ENCODE measurements around the gene MRPS33. TPM values are rescaled to one million over a fixed set of nuclear protein-coding genes. Genes with fewer than 3 reads are reported as not detected.

MRPS33 gene
- total and polyA plus RNA-seq, 2 of the 8 experiments (the other 6 are each of a cell fraction or from before 2014, with no cell fraction given): 22.9 to 62.6 TPM

DNA sequence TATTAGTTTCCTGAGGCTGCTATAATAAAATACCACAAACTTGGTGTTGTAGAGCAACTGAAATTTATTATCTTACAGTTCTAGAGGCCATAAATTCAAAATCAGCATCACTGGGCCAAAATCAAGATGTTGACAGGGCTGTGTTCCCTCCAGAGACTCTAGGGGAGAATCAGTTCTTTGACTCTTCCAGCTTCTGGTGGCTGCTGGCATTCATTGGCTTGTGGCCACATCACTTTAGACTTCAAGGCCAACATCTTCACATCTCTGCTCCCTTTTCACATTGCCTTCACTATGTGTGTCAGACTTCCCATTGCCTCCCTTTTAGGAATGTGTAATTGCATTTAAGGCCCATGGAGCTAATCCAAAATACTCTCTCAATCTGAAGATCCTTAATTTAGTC, 1.6 kb upstream of the MRPS33 start (continued):
- TF ChIP-seq, protein P1, sequence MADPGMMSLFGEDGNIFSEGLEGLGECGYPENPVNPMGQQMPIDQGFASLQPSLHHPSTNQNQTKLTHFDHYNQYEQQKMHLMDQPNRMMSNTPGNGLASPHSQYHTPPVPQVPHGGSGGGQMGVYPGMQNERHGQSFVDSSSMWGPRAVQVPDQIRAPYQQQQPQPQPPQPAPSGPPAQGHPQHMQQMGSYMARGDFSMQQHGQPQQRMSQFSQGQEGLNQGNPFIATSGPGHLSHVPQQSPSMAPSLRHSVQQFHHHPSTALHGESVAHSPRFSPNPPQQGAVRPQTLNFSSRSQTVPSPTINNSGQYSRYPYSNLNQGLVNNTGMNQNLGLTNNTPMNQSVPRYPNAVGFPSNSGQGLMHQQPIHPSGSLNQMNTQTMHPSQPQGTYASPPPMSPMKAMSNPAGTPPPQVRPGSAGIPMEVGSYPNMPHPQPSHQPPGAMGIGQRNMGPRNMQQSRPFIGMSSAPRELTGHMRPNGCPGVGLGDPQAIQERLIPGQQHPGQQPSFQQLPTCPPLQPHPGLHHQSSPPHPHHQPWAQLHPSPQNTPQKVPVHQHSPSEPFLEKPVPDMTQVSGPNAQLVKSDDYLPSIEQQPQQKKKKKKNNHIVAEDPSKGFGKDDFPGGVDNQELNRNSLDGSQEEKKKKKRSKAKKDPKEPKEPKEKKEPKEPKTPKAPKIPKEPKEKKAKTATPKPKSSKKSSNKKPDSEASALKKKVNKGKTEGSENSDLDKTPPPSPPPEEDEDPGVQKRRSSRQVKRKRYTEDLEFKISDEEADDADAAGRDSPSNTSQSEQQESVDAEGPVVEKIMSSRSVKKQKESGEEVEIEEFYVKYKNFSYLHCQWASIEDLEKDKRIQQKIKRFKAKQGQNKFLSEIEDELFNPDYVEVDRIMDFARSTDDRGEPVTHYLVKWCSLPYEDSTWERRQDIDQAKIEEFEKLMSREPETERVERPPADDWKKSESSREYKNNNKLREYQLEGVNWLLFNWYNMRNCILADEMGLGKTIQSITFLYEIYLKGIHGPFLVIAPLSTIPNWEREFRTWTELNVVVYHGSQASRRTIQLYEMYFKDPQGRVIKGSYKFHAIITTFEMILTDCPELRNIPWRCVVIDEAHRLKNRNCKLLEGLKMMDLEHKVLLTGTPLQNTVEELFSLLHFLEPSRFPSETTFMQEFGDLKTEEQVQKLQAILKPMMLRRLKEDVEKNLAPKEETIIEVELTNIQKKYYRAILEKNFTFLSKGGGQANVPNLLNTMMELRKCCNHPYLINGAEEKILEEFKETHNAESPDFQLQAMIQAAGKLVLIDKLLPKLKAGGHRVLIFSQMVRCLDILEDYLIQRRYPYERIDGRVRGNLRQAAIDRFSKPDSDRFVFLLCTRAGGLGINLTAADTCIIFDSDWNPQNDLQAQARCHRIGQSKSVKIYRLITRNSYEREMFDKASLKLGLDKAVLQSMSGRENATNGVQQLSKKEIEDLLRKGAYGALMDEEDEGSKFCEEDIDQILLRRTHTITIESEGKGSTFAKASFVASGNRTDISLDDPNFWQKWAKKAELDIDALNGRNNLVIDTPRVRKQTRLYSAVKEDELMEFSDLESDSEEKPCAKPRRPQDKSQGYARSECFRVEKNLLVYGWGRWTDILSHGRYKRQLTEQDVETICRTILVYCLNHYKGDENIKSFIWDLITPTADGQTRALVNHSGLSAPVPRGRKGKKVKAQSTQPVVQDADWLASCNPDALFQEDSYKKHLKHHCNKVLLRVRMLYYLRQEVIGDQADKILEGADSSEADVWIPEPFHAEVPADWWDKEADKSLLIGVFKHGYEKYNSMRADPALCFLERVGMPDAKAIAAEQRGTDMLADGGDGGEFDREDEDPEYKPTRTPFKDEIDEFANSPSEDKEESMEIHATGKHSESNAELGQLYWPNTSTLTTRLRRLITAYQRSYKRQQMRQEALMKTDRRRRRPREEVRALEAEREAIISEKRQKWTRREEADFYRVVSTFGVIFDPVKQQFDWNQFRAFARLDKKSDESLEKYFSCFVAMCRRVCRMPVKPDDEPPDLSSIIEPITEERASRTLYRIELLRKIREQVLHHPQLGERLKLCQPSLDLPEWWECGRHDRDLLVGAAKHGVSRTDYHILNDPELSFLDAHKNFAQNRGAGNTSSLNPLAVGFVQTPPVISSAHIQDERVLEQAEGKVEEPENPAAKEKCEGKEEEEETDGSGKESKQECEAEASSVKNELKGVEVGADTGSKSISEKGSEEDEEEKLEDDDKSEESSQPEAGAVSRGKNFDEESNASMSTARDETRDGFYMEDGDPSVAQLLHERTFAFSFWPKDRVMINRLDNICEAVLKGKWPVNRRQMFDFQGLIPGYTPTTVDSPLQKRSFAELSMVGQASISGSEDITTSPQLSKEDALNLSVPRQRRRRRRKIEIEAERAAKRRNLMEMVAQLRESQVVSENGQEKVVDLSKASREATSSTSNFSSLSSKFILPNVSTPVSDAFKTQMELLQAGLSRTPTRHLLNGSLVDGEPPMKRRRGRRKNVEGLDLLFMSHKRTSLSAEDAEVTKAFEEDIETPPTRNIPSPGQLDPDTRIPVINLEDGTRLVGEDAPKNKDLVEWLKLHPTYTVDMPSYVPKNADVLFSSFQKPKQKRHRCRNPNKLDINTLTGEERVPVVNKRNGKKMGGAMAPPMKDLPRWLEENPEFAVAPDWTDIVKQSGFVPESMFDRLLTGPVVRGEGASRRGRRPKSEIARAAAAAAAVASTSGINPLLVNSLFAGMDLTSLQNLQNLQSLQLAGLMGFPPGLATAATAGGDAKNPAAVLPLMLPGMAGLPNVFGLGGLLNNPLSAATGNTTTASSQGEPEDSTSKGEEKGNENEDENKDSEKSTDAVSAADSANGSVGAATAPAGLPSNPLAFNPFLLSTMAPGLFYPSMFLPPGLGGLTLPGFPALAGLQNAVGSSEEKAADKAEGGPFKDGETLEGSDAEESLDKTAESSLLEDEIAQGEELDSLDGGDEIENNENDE (IDR thresholded peaks at IDR 0.05; ENCODE audit: insufficient replicate concordance, low read length): no peak
- TF ChIP-seq TAF1 (IDR thresholded peaks at IDR 0.05; ENCODE audit: low read depth, low read length) (no peak), FOSL1 (IDR thresholded peaks at IDR 0.05; ENCODE audit: insufficient read depth, low read depth, low read length) (no peak), SIRT6 (IDR thresholded peaks at IDR 0.05; ENCODE audit: low read length) (no peak), TEAD4 (IDR thresholded peaks at IDR 0.05; ENCODE audit: low read depth, low read length) (no peak), EGR1 (IDR thresholded peaks at IDR 0.05; ENCODE audit: borderline replicate concordance, low read depth, low read length) (no peak)

Data from H1 (cell line).